Suprapubic skin (tissue), 3 donors: ENCODE results near the gene SLC6A4.

Experiments
- CTCF ChIP-seq, 2 donors: fragments of 200-600 bp in 1 of 2; fragments of 450-650 bp in 1 of 2; sonication (generic) in 1 of 2; IDR thresholded peaks; one replicate each; pipeline ENCODE4 v1.5.1; 2016 to 2019; ENCODE audit warnings: antibody characterized with exemption in 2 of 2, mild to moderate bottlenecking in 1 of 2, moderate library complexity in 1 of 2
- EP300 ChIP-seq: sonication (generic); formaldehyde crosslinking; IDR thresholded peaks from one replicate; pipeline ENCODE4 v1.6.1; 2017; ENCODE audit warnings: antibody characterized with exemption
- POLR2A ChIP-seq, 2 donors: fragments of 450-650 bp; IDR thresholded peaks; one replicate each; pipeline ENCODE4 v1.6.1; 2017; ENCODE audit warnings: antibody characterized with exemption in 2 of 2, mild to moderate bottlenecking in 2 of 2, moderate library complexity in 2 of 2

- TF ChIP-seq CTCF (IDR thresholded peaks at IDR 0.05) (no peak), POLR2A (IDR thresholded peaks at IDR 0.05) (no peak), EP300 (no peak)
Observed at GRCh38 chr17:30224419-30224960, 11.0 kb downstream of the SLC6A4 start.
